Measurements from ENCODE around the gene FAM83C.
"Not testable (repeated sequence)": the region's sequence is repeated elsewhere in the genome, so short reads cannot be mapped to it uniquely, and the experiment has no call there.

The FAM83C gene

DNA sequence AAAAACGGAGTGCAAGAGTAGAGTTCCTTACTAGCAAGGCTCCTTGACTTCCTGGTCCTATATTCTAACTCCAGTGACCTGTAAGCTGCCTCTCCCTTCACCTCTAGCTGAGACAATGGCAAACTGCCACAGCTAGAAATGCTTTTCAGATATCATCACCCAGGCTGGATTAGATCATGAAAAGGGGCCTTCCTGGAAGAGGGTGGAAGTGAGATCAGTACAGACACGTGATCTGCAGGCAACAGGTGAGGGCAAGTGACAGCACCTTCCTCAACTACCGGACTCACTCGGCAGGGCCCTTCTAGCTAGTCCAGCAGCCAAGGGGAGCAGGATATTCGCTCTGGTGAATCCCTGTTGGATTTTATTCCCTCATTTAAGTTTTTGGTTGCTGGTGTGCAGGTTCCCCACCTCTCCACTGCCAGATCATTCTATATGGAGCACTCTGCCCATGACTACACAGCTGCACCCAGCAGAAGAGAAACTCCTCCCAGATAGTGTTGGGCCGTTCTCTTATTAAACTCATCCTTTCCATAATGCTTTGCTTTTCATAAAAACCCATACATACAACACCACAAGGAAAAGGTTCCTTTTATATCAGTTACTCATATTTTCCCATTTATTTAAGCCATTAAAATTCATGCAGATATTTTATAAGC lies 26.4 kb upstream of the FAM83C start:
- TF ChIP-seq, protein P1, sequence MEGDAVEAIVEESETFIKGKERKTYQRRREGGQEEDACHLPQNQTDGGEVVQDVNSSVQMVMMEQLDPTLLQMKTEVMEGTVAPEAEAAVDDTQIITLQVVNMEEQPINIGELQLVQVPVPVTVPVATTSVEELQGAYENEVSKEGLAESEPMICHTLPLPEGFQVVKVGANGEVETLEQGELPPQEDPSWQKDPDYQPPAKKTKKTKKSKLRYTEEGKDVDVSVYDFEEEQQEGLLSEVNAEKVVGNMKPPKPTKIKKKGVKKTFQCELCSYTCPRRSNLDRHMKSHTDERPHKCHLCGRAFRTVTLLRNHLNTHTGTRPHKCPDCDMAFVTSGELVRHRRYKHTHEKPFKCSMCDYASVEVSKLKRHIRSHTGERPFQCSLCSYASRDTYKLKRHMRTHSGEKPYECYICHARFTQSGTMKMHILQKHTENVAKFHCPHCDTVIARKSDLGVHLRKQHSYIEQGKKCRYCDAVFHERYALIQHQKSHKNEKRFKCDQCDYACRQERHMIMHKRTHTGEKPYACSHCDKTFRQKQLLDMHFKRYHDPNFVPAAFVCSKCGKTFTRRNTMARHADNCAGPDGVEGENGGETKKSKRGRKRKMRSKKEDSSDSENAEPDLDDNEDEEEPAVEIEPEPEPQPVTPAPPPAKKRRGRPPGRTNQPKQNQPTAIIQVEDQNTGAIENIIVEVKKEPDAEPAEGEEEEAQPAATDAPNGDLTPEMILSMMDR (IDR thresholded peaks at IDR 0.05; ENCODE audit: low read depth, low read length, missing control alignments), result no peak
- no peak for DNase-seq (ENCODE audit: low read depth)
- H3K4me3 ChIP-seq (ENCODE audit: low read depth, low read length), result no peak overlapping the region

DNA sequence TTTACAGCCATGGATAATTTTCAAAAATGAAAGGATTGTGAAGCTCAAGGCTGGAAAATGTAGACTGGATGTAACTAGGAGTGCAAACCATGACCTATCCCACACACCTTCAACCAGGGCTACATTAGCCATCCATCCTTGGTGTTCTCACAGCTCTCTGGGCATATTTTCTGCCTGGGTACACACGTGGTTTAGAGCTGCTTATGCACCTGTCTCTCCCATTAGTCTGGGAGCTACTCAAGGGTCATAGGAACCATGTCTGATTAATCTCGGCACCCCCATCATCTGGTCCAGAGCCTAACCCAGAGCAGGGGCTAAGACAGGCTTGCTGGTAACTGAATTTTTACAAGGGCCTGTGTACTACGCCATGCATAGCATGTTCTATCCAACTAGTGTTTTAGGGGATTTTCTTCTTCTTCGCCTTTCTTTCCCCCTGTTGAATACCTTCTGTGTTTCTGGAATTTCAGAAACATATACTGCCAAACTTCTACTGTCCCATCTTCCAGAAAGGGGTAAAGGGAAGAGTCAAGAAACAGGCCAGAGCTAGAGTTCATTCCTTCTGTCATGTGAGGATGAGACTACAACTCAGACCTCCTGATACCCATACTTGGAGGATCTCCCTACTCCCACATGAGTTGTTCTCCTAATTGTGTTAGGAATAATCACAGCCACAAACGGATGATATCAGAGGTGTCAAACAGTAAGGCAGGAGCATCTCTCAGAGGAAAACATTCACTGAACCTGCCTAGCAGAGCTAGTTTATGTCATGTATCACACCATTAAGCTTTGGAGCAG lies 25.4 kb upstream of the FAM83C start:
- TF ChIP-seq, protein P1 (IDR thresholded peaks at IDR 0.05; ENCODE audit: low read depth, low read length, missing control alignments), result no peak
- DNase-seq (ENCODE audit: low read depth), result no peak

DNA sequence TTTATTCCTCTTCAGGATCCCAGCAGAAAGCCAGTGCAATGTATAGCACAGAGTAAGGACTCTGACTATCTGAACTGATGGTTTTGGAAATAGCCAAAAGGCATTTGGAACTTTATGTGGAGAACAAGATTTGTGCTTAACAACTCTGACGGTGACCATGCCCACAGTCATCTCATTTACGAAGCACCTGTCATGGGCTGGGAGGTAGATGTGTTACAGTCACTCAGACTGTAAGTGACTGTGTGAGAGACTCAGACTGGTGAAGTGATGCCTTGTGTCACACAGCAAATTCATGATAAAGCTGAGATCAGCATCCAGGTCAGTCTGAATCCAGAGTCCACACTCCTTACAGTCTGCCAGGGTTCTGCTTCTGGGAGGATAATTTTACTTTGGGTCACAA lies 23.9 kb upstream of the FAM83C start:
- TF ChIP-seq, protein P1 (IDR thresholded peaks at IDR 0.05; ENCODE audit: low read depth, low read length, missing control alignments), result no peak
- no peak for DNase-seq (ENCODE audit: low read depth)
- H3K4me3 ChIP-seq (ENCODE audit: low read depth, low read length), result no peak overlapping the region

More for the DNA sequence above, 25.4 kb upstream of the FAM83C start:
- H3K4me3 ChIP-seq (ENCODE audit: low read depth, low read length), result no peak overlapping the region

DNA sequence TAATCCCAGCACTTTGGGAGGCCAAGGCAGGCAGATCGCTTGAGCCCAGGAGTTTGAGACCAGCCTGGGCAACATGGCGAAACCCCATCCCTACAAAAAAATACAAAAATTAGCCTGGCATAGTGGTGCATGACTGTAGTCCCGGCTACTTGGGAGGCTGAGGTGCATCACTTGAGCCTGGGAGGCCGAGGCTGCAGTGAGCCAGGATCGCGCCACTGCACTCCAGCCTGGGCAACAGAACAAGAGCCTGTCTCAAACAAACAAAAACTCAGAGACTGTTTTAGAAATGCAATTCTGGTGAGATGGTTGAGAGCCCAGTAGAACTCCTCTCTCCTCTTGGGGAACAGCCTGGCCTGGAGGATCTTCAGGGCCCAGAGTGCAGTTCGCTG lies 23.4 kb upstream of the FAM83C start:
- DNase-seq (ENCODE audit: low read depth); H3K4me3 ChIP-seq (ENCODE audit: low read depth, low read length): not testable (repeated sequence)

DNA sequence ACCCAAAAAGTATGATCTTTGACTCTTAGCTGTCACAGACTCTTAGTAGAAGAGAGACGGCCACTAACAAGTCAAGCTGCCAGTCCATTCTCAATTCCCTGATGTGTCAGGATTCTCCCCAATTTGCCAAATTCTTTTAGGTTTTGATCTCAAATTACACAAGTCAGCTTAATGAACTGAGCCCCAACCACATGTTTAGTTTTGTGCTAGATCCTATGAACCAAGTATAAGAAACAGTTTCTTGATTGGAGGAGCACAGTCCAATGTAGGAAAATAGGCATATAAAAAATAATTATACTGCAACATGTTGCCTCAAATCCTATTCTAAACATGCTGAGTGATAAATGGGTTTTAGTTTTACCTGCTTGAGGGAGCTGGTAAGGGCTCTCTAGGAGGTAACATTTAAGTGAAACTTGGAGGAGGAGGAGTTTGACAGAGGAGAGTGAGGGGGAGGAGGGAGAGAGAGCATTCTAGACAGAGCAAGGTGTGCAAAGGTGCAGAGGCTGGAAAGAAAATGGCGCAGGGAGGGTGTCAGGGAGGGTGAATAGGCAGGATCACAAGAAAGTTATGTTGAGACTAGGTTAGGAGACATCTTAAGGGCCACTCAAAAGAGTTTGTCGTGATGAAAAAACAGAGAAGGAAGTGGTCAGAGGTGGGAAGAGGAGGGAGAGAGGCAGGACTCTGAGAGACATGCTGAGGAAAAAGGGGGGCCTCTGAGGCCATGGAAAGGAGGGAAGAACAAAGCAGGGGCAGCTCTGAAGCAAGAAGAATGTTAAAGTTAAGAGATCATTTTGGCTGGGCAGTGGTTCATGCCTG lies 22.8 kb upstream of the FAM83C start:
- H3K4me3 ChIP-seq (ENCODE audit: low read depth, low read length), result no peak overlapping the region
- no peak for DNase-seq (ENCODE audit: low read depth)
- TF ChIP-seq, protein P1 (IDR thresholded peaks at IDR 0.05; ENCODE audit: low read depth, low read length, missing control alignments), result no peak

DNA sequence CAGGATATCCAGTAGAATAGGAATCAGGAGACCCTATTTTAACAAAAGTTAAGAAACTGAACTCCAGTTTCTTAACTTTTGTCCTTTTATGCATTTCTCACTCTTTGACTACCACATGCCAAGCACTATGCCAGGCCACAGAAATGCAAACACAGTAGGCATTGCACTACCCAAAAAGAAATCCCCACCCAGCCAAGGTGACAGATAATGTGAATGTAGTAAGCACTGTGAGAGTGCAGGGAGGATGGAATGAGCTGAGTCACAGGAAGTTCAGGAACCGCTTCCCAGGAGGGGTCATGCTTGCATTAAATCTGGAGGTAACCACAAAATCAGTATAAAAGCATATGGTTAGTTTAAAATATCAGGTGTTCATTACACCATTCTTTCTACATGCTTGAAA lies 20.1 kb upstream of the FAM83C start:
- no peak for DNase-seq (ENCODE audit: low read depth)
- TF ChIP-seq, protein P1 (IDR thresholded peaks at IDR 0.05; ENCODE audit: low read depth, low read length, missing control alignments), result no peak

DNA sequence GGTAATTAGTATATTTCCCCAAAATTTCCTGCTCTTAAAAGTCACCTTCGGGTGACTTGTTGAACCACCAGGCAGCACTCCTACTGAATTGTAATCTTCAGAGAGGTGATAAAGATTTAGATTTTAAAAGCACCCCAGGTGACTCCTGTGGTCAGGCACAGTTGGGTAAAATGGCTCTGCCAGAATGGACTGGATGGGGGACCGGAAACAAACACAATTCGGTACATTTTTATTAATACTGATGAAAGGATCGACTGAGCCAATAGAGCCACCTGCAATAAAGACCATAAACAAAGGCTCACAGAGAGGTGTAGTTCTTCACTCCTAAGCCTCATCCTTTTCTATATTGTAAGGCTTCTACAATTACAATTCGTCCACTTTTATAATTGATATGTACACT lies 19.6 kb upstream of the FAM83C start:
- TF ChIP-seq, protein P1 (IDR thresholded peaks at IDR 0.05; ENCODE audit: low read depth, low read length, missing control alignments), result no peak
- no peak overlapping the region for H3K4me3 ChIP-seq (ENCODE audit: low read depth, low read length)
- DNase-seq (ENCODE audit: low read depth), result no peak

More for the DNA sequence above, 20.1 kb upstream of the FAM83C start:
- no peak overlapping the region for H3K4me3 ChIP-seq (ENCODE audit: low read depth, low read length)
